Liver (tissue), 3 donors: ENCODE measurements around the gene TOX2.

Source experiments
- ATF3 ChIP-seq: IDR thresholded peaks from 2 replicates; pipeline ENCODE4 v1.6.1; 2016; ENCODE audit warnings: antibody characterized with exemption
- CTCF ChIP-seq: fragments of 150-350 bp; IDR thresholded peaks from 2 replicates; pipeline ENCODE4 v1.5.1; 2017; ENCODE audit warnings: improper control_type of control experiment, low read depth, low read length; ENCODE audit not compliant: missing input control
- EGR1 ChIP-seq, 2 donors: IDR thresholded peaks; 2 replicates each; pipeline ENCODE4 v1.6.1; 2016 to 2018; ENCODE audit warnings: antibody characterized with exemption in 2 of 2, low read depth in 2 of 2
- FOXA2 ChIP-seq: IDR thresholded peaks from 2 replicates; pipeline ENCODE4 v1.6.1; 2016; ENCODE audit warnings: antibody characterized with exemption
- GABPA ChIP-seq, 2 donors: IDR thresholded peaks in 1 of 2; conservative IDR thresholded peaks in 1 of 2; 2 replicates each; pipeline ENCODE4 v1.6.1; 2016; ENCODE audit warnings: antibody characterized with exemption in 2 of 2, mild to moderate bottlenecking in 1 of 2, moderate library complexity in 1 of 2
- MAX ChIP-seq: IDR thresholded peaks from 2 replicates; pipeline ENCODE4 v1.6.1; 2016; ENCODE audit warnings: antibody characterized with exemption
- NR2F2 ChIP-seq: IDR thresholded peaks from 2 replicates; pipeline ENCODE4 v1.6.1; 2016; ENCODE audit warnings: antibody characterized with exemption
- RAD21 ChIP-seq, 2 donors: IDR thresholded peaks; 2 replicates each; pipeline ENCODE4 v1.6.1; 2016; ENCODE audit warnings: antibody characterized with exemption in 2 of 2, mild to moderate bottlenecking in 2 of 2
- RXRA ChIP-seq, 2 donors: IDR thresholded peaks; 2 replicates each; pipeline ENCODE4 v1.6.1; 2017 to 2018; ENCODE audit warnings: antibody characterized with exemption in 2 of 2, mild to moderate bottlenecking in 1 of 2
- TAF1 ChIP-seq: conservative IDR thresholded peaks from 2 replicates; pipeline ENCODE4 v1.6.1; 2016; ENCODE audit warnings: antibody characterized with exemption, mild to moderate bottlenecking
- YY1 ChIP-seq: IDR thresholded peaks from 2 replicates; pipeline ENCODE4 v1.6.1; 2016; ENCODE audit warnings: antibody characterized with exemption, mild to moderate bottlenecking
- TF ChIP-seq, protein P1 (sequence below): IDR thresholded peaks from 2 replicates; pipeline ENCODE4 v1.6.1; 2016; ENCODE audit warnings: antibody characterized with exemption, mild to moderate bottlenecking
- TF ChIP-seq, protein P2 (sequence below): IDR thresholded peaks from 2 replicates; pipeline ENCODE4 v1.6.1; 2016; ENCODE audit warnings: antibody characterized with exemption
- donor health status: healthy.
- donor health status: healthy.

- TF ChIP-seq FOXA2 (no peak), MAX (no peak), CTCF (no peak), YY1 (no peak), ATF3 (no peak), TAF1 (no peak), EGR1 (IDR thresholded peaks at IDR 0.05; ENCODE audit: low read depth in 2 of 2) (no peak), RXRA (IDR thresholded peaks at IDR 0.05) (no peak), RAD21 (IDR thresholded peaks at IDR 0.05) (no peak), GABPA (IDR thresholded peaks at IDR 0.05 in 1 of 2, conservative IDR thresholded peaks at IDR 0.05 in 1 of 2) (no peak), NR2F2 (no peak)
- TF ChIP-seq, protein P1, sequence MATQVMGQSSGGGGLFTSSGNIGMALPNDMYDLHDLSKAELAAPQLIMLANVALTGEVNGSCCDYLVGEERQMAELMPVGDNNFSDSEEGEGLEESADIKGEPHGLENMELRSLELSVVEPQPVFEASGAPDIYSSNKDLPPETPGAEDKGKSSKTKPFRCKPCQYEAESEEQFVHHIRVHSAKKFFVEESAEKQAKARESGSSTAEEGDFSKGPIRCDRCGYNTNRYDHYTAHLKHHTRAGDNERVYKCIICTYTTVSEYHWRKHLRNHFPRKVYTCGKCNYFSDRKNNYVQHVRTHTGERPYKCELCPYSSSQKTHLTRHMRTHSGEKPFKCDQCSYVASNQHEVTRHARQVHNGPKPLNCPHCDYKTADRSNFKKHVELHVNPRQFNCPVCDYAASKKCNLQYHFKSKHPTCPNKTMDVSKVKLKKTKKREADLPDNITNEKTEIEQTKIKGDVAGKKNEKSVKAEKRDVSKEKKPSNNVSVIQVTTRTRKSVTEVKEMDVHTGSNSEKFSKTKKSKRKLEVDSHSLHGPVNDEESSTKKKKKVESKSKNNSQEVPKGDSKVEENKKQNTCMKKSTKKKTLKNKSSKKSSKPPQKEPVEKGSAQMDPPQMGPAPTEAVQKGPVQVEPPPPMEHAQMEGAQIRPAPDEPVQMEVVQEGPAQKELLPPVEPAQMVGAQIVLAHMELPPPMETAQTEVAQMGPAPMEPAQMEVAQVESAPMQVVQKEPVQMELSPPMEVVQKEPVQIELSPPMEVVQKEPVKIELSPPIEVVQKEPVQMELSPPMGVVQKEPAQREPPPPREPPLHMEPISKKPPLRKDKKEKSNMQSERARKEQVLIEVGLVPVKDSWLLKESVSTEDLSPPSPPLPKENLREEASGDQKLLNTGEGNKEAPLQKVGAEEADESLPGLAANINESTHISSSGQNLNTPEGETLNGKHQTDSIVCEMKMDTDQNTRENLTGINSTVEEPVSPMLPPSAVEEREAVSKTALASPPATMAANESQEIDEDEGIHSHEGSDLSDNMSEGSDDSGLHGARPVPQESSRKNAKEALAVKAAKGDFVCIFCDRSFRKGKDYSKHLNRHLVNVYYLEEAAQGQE = no peak
- TF ChIP-seq, protein P2, sequence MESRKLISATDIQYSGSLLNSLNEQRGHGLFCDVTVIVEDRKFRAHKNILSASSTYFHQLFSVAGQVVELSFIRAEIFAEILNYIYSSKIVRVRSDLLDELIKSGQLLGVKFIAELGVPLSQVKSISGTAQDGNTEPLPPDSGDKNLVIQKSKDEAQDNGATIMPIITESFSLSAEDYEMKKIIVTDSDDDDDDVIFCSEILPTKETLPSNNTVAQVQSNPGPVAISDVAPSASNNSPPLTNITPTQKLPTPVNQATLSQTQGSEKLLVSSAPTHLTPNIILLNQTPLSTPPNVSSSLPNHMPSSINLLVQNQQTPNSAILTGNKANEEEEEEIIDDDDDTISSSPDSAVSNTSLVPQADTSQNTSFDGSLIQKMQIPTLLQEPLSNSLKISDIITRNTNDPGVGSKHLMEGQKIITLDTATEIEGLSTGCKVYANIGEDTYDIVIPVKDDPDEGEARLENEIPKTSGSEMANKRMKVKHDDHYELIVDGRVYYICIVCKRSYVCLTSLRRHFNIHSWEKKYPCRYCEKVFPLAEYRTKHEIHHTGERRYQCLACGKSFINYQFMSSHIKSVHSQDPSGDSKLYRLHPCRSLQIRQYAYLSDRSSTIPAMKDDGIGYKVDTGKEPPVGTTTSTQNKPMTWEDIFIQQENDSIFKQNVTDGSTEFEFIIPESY = no peak
Measured at GRCh38 chr20:44075950-44076232, 161.2 kb downstream of the TOX2 start.
